ENCODE measurements around the gene STARD9. TPM values are rescaled to one million over a fixed set of nuclear protein-coding genes. Genes with fewer than 3 reads are reported as not detected.

Gene STARD9
- total RNA-seq, 2 experiments from 2014 or later: 14.0 to 16.1 TPM

DNA sequence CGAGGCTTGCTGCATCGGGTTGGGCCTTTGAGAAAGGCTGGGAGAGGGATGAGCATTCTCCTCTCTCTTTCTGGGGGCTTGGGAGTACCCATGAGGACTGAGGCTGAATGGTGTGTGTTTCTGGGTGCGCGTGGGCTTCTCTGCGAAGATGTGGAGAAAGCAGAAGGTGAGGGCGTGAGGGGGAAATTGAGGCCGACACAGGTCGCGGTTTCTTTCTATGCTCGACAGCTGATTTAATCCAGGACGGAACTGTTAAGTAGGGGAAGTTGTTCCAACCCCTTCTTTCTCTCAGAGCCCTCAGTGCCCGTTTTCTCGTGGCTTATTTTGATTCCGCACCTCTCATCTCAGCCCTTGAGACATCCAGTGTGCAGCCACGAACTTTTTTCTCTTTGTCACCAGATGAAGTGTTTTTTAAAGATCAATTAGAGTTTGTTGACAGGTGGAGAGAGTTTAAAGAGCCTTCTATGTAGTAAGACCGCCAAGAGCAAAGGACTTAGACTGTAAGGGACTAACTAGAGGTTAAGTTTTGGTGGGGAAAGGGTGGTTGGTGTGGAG, 711 bp downstream of the STARD9 start:
- Mint-ChIP-seq H3K9me3 (no peaks in the 10 kb centered on the region), H3K27me3 (peaks cover 7% of the 10 kb centered on the region), H3K27ac (peak overlapping the region; percentile 88), H3K36me3 (peaks cover 7% of the 10 kb centered on the region), H3K4me1 (peaks cover 35% of the 10 kb centered on the region), H3K4me3 (peak overlapping the region; percentile 92)
- DNase-seq (no peak), ATAC-seq (ENCODE audit: low read depth) (no peak)
- POLR2A ChIA-PET: interaction anchor here (0.8 to 2.9 kb wide), 8 partner anchors 15 to 604 kb away, joined by 3 to 22 read pairs (median 7); partner anchors contain the start of genes EHD4, GANC, HAUS2 and LRRC57

DNA sequence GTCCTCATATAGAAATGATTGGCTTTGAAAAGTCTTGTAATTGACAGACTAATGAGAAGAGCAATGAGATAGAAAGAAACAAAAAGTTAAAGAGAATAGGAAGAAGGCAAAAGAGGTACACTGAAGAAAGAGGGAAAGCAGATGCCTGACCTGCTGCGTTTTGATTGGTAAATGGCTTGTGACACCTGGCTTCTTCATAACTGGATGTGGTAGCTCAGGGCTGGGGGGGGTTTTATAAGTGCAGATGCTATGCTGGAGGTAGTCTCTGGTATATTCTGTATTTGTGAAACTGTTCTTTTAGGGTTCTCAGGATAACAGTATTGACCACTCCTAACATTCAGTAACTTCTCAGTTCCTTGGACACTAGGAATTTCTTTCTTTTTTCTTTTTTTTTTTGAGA, 1.4 kb downstream of the STARD9 start:
- Mint-ChIP-seq H3K36me3 (peaks cover 6% of the 10 kb centered on the region), H3K4me1 (peaks cover 38% of the 10 kb centered on the region), H3K27ac (no peak overlapping the region), H3K27me3 (peaks cover 7% of the 10 kb centered on the region), H3K9me3 (no peaks in the 10 kb centered on the region), H3K4me3 (peak overlapping the region; percentile 92)
- DNase-seq (no peak), ATAC-seq (ENCODE audit: low read depth) (no peak)
- POLR2A ChIA-PET: interaction anchor here (0.8 to 2.9 kb wide), 3 partner anchors 28 to 32 kb away, joined by 3 to 13 read pairs (median 4); partner anchors contain the start of genes HAUS2 and LRRC57

DNA sequence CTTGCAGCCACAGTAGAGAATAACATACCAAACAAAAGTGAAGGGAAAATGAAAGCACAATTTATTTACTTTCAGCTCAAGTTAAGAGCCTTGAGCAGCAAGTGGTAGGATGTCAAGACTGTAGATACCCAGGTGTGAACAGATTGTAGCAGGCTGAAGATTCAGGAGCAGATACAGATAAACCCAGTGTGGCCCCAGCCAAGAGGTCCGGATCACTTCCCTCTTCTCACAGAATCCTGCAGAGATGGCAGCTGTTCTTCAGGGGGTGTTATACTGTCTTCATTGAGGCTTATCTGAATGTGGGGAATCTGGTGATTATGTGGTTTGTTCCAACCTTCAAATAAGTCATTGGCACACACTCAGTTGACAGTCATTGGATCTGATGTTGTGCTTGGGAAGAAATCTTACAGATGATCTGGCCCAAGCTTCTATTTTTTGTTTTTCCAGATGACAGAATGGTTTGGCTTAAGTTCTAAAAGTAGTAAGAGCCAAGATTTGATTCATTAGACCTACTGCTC, 2.2 kb downstream of the STARD9 start:
- Mint-ChIP-seq H3K9me3 (no peaks in the 10 kb centered on the region), H3K36me3 (peaks cover 2% of the 10 kb centered on the region)

DNA sequence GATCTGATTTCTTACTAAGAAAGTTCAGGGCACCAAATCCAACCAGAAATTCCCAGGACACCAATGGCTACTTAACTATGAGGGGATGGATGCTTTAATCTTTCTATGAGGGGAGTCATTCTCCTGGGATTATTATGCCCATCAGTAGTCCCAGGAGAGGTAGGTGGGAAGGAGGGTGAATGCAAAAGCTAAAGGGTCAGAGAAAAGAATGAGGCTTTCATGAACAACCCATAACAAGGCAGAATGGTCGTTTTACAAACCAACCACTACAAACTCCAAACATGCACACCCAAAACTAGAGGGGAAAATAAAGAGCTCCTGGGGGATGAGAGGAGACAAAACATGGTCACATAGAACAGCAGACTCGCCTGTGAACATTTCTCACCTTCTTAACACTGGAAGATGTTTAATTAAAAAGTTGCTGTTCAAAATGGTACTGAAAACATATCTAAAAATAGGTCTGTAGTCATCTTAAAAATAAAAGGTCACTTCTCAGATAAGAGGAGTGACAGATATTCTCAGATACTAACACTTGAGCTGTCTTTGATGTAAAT, 3.7 kb downstream of the STARD9 start:
- Mint-ChIP-seq H3K4me3 (no peak overlapping the region), H3K27me3 (peaks cover 7% of the 10 kb centered on the region), H3K9me3 (no peaks in the 10 kb centered on the region), H3K36me3 (peaks cover 1% of the 10 kb centered on the region), H3K27ac (no peak overlapping the region), H3K4me1 (peaks cover 45% of the 10 kb centered on the region)
- ATAC-seq (ENCODE audit: low read depth) (no peak), DNase-seq (no peak)
- POLR2A ChIA-PET: interaction anchor here (0.6 kb wide), 1 partner anchor 1200 kb away, joined by 3 read pairs; no protein-coding TSS in a partner anchor

More for the DNA sequence above, 2.2 kb downstream of the STARD9 start:
- ATAC-seq (ENCODE audit: low read depth): no peak
- no peak for DNase-seq
- Mint-ChIP-seq H3K27ac (no peak overlapping the region), H3K4me3 (peak overlapping the region; percentile 11), H3K4me1 (peaks cover 42% of the 10 kb centered on the region), H3K27me3 (peaks cover 7% of the 10 kb centered on the region)
- POLR2A ChIA-PET: interaction anchor here (0.9 to 2.9 kb wide), 2 partner anchors 29 to 31 kb away, joined by 4 to 13 read pairs; partner anchors contain the start of genes HAUS2 and LRRC57

DNA sequence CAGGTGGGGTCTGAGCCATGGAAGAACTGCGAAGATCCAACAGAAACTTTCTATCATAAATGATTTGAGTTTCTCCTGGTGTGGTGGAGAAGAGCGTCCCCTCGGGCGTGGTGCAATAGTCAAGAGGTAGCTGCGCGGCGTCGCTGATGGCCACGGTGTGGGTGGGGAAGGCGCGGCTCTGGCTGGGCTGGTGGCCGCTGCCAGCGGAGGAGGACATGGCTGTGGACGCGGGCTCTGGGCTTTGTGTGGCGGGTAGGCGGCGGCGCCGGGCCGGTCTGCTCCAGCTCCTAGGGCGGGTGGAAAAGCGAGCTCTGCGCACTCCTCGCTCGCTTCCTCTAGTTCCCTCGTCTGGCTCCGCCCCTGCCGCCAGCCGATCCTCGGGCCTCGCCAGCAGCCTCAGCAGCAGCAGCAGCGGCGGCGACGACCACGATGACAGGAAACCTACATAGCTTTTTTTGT, 5.9 kb downstream of the STARD9 start:
- peak; percentile 100 for ATAC-seq (ENCODE audit: low read depth)
- H3K27ac Mint-ChIP-seq: peak overlapping the region; percentile 87

DNA sequence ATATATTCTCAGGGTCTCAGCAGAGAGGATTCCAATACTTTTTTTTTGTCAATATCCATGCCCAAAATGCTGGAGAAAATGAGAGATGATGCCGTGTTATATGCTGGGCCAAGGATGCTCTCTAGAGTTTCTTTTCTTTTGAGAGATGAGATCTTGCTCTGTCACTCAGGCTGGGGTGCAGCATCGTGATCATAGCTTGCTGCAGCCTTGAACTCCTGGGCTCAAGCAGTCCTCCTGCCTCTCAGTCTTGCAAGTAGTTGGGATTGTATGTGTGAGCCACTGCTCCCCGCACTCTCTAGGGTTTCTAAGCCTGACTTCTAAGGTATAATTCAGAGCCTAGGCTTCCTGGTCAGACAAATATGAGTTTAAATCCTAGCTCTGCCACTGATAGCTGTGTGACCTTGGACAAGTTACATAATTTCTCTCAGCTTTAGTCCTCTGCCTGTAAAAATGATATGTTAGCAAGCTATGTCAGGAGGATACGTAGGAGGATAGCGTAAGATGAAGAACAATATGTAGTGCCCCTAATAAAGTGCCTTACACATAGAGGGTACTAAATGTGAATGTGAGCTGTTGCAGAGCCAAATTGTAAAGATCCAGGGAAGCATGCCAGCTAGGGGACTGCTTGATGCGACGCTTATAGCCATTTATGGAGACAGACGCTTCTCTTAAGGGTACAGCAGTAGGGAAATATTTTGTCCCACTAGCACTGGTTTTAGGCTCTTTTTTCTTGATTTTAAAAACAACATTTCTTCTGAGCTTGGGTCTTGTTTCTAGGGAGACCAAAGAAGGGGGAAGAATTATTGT, 7.4 kb downstream of the STARD9 start:
- Mint-ChIP-seq H3K27me3 (peaks cover 7% of the 10 kb centered on the region), H3K4me1 (peaks cover 28% of the 10 kb centered on the region), H3K9me3 (no peaks in the 10 kb centered on the region), H3K4me3 (no peak overlapping the region), H3K27ac (peak overlapping the region; percentile 8), H3K36me3 (peaks cover 9% of the 10 kb centered on the region)
- DNase-seq (no peak), ATAC-seq (ENCODE audit: low read depth) (no peak)
- POLR2A ChIA-PET: interaction anchor here (1.0 to 3.2 kb wide), 3 partner anchors 23 to 34 kb away, joined by 4 to 23 read pairs (median 15); partner anchors contain the start of genes HAUS2 and LRRC57

More for the DNA sequence above, 5.9 kb downstream of the STARD9 start:
- POLR2A ChIA-PET: interaction anchor here (1.0 to 3.2 kb wide), 8 partner anchors 24 to 156 kb away, joined by 3 to 23 read pairs (median 4); partner anchors contain the start of genes CDAN1, HAUS2, LRRC57 and ZNF106
- Mint-ChIP-seq H3K4me1 (peaks cover 37% of the 10 kb centered on the region), H3K9me3 (no peaks in the 10 kb centered on the region), H3K36me3 (peaks cover 9% of the 10 kb centered on the region), H3K27me3 (peaks cover 7% of the 10 kb centered on the region), H3K4me3 (peak overlapping the region; percentile 87)
- DNase-seq: peak; percentile 86

DNA sequence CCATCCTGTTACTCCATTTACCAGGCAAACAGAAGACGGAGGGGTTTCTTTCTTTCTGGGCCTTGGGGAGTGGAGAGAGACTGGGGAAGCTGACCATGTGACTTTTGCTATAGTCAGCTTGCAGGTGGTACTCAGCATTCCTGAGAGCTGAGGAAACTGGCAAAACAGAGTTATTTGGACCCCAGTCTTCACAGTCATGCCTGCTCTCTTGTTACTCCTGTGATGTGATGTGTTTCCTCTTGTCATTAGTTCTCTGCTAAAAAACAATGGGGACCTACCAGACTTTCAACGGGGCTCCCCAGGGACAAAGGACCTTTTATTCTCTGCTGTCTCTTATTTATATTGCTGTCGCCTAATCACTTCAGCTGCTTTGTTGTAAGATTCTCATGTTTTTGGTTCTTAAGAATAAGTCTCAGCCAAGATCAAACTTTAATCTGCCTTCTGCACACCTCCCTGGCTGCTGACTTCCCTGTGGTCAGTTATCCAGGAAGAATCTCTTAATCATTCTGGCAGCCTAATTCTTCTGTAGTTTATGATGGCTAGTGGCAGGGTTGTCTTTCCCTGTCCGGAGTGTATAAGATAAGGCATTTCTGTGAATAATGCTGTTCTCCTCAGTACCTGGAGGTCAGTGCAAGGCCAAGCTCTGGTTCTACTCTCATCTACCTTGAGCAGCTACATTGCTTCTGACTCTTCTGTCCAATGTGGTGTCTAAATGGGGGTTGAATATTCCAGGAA, 8.8 kb downstream of the STARD9 start:
- no peak overlapping the region for H3K4me3 Mint-ChIP-seq
- DNase-seq (no peak), ATAC-seq (ENCODE audit: low read depth) (no peak)
- H3K27me3 Mint-ChIP-seq: peaks cover 6% of the 10 kb centered on the region
- H3K4me1 Mint-ChIP-seq: peaks cover 25% of the 10 kb centered on the region
- H3K9me3 Mint-ChIP-seq: no peaks in the 10 kb centered on the region
- peaks cover 16% of the 10 kb centered on the region for H3K36me3 Mint-ChIP-seq
- POLR2A ChIA-PET: no interaction called here
- no peak overlapping the region for H3K27ac Mint-ChIP-seq

DNA sequence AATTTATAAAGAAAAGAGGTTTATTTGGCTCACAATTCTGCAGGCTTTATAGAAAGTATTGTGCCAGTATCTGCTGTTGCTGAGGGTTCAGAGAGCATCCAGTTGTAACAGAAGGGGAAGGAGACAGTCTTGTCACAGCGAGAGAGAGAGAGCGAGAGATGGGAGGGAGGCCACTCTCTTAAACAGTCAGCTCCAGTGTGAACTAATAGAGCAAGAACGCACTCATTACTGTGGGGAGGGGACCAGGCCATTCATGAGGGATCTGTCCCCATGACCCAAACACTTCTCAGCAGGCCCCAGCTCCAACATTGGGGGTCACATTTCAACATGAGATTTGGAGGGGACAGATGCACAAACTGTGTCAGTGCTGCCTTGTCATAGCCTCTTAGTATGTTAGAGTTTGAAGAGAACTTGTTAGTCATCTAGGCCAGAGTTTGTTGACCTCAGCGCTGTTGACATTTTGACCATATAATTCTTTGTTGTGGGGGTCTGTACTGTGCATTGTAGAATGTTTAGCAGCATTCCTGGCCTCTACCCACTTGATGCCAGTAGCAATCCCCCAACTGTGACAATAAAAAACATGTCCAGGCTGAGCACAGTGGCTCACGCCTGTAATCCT, 15.3 kb downstream of the STARD9 start:
- H3K27me3 Mint-ChIP-seq: no peaks in the 10 kb centered on the region
- DNase-seq (no peak), ATAC-seq (ENCODE audit: low read depth) (no peak)
- no peak overlapping the region for H3K27ac Mint-ChIP-seq
- H3K9me3 Mint-ChIP-seq: no peaks in the 10 kb centered on the region
- no peaks in the 10 kb centered on the region for H3K4me1 Mint-ChIP-seq
- POLR2A ChIA-PET: interaction anchor here (1.8 kb wide), 1 partner anchor 15 kb away, joined by 10 read pairs; the partner anchor contains the start of gene STARD9
- H3K36me3 Mint-ChIP-seq: peaks cover 27% of the 10 kb centered on the region
- H3K4me3 Mint-ChIP-seq: no peak overlapping the region

DNA sequence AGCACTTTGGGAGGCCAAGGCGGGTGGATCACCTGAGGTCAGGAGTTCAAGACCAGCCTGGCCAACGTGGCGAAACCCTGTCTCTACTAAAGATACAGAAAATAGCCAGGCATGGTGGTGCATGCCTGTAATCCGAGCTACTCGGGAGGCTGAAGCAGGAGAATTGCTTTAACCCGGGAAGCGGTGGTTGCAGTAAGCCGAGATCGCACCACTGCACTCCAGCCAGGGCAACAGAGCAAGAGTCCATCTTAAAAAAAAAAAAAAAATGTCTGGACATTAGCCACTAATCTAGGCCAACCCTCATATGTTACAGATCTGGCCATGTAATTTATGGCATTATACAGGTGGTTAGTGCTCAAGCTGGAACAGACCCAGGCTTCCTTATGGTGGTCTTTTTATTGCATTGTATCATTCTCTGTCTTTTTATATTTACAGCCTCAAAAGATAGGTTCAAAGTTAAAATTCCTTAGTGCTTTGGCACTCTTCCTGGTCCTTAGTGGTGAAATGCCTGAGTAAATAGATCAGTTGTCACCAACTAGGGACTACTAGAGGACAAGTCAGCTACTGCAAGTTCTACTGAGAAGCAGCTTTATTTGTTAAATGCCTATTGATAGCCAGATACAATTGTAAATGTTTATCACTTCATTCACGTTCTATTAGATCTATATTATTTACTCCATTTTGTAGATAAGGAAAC, 16.0 kb downstream of the STARD9 start:
- Mint-ChIP-seq H3K27ac (no peak overlapping the region), H3K4me3 (no peak overlapping the region), H3K27me3 (no peaks in the 10 kb centered on the region), H3K36me3 (peaks cover 24% of the 10 kb centered on the region), H3K4me1 (no peaks in the 10 kb centered on the region), H3K9me3 (no peaks in the 10 kb centered on the region)
- no peak for DNase-seq
- POLR2A ChIA-PET: interaction anchor here (0.6 to 1.8 kb wide), 2 partner anchors 16 to 1058 kb away, joined by 3 to 10 read pairs; partner anchors contain the start of gene STARD9
- ATAC-seq (ENCODE audit: low read depth): no peak

DNA sequence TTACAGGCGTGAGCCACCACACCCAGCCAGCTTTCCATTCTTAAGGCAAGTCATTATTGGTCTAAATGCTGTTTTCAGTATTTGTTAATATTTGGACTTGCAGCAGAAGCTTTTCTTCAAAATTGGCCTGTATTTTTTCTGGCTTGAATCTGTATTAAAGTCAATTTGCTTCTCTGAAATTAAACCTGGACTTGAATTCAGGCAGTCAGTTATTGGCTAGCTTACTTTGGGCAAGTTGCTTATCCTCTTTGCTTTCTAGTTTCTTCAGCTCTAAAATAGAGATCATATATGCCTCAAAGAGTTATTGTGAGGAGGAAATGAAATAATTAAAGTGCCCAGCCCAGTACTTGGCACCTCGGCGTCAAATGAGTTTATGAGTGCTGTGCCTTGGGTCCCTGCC, 17.3 kb downstream of the STARD9 start:
- DNase-seq (no peak), ATAC-seq (ENCODE audit: low read depth) (no peak)
- no peaks in the 10 kb centered on the region for H3K27me3 Mint-ChIP-seq
- no peaks in the 10 kb centered on the region for H3K9me3 Mint-ChIP-seq
- peaks cover 25% of the 10 kb centered on the region for H3K36me3 Mint-ChIP-seq
- no peak overlapping the region for H3K27ac Mint-ChIP-seq
- POLR2A ChIA-PET: interaction anchor here (0.7 kb wide), 1 partner anchor 512 kb away, joined by 3 read pairs; no protein-coding TSS in a partner anchor
- H3K4me3 Mint-ChIP-seq: no peak overlapping the region
- no peaks in the 10 kb centered on the region for H3K4me1 Mint-ChIP-seq

DNA sequence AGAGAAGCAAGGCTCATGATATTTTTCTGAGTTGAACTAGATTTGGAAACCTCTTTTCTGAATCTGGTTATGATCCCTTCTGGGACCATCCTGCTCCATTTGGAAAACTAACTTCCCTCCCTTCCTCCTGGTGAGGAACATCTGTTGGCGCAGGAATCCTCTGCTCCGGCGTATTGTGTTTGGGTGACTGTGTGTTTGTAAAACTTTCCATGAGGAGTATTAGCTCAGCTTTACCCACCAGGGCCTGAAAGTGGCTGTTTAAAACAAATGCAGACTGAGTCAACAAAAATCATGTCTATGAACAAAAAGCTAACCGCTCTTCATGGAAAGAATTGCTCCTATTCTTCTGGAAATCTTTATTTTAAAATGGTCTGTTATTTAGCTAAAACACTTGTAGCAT, 17.7 kb downstream of the STARD9 start:
- H3K36me3 Mint-ChIP-seq: peaks cover 23% of the 10 kb centered on the region
- DNase-seq: no peak
- ATAC-seq (ENCODE audit: low read depth): no peak
- no peaks in the 10 kb centered on the region for H3K9me3 Mint-ChIP-seq
- H3K27me3 Mint-ChIP-seq: no peaks in the 10 kb centered on the region
- POLR2A ChIA-PET: interaction anchor here (0.7 to 1.8 kb wide), 2 partner anchors 12 to 513 kb away, joined by 3 to 4 read pairs; no protein-coding TSS in a partner anchor
- no peak overlapping the region for H3K4me3 Mint-ChIP-seq
- H3K4me1 Mint-ChIP-seq: no peaks in the 10 kb centered on the region
- H3K27ac Mint-ChIP-seq: no peak overlapping the region

Data from activated naive CD8-positive, alpha-beta T cell treated with anti-CD3 and anti-CD28 coated beads, Interleukin-2, amount 10 ng/mL, durations not matched to agents 7 days and 5 days (primary cell).